Neuron (in vitro differentiated cells): ENCODE results near the gene FASTKD2.

Source experiments
- H2AFZ ChIP-seq: one replicate; pipeline ENCODE4 v1.6.1; 2013; ENCODE audit warnings: low read depth, mild to moderate bottlenecking, inconsistent platforms, low read length, moderate library complexity
- H3K27me3 ChIP-seq: one replicate; pipeline ENCODE4 v1.6.1; 2013; ENCODE audit warnings: low read length; ENCODE audit not compliant: insufficient read depth
- H3K36me3 ChIP-seq: one replicate; pipeline ENCODE4 v1.6.1; 2013; ENCODE audit warnings: low read length; ENCODE audit not compliant: insufficient read depth
- H3K4me1 ChIP-seq: one replicate; pipeline ENCODE4 v1.6.1; 2013; ENCODE audit warnings: low read length; ENCODE audit not compliant: insufficient read depth
- H3K4me3 ChIP-seq: 2 replicates; pipeline ENCODE4 v1.5.1; 2013; ENCODE audit warnings: mild to moderate bottlenecking, low read length, moderate library complexity
- H3K9me3 ChIP-seq: one replicate; pipeline ENCODE4 v1.6.1; 2013; ENCODE audit warnings: low read length

Gene FASTKD2

DNA sequence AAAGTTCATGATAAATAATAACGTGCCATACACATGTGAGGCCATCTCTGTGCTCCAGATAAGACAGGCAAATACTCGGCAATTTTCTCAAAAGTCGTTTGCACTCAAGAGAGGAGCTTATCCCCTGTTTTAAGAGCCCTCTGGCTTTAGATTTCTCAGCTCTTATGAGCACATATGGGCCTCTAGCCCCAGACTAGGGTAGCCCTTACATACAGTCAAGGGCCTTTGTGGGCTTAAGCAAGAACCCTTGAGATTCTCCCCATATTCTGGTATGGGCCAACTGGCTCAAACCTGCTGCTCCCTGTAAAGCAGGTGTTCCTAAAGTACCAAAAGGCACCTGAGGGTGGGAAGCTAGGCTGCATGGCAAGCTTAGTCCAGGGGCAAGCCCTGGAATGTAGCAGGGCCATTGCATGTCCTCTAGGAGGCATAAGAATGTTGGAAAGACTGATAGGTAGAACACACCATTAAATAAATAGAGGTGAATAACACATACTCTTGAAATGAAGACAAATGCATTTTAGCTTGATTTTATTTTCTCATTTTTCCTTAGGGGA, 66.1 kb downstream of the FASTKD2 start:
- Histone ChIP-seq H3K27me3 (no peaks in the 10 kb centered on the region), H3K36me3 (no peaks in the 10 kb centered on the region), H3K4me1 (no peaks in the 10 kb centered on the region), H3K4me3 (no peak overlapping the region), H3K9me3 (no peaks in the 10 kb centered on the region), H2AFZ (no peak overlapping the region)

DNA sequence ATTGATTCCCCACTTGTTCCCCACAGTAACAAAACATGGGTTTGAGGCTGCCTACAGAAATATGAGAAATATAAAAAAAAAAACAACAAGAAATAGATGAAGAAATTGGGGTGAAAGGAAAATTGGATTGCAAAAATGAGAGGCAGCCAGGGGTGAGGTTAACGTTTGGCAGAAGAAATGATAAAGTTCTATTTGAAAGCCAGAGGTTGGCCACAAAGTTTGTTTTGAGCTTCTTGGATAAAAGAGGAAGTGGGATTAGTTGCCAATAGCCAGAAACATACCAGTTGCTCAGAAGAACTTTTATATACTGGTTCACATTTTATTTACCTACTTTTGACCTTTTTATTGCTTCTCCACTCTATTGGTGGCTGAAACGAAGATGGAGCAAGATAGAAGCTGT, 67.5 kb downstream of the FASTKD2 start:
- Histone ChIP-seq H3K36me3 (no peaks in the 10 kb centered on the region), H3K4me1 (no peaks in the 10 kb centered on the region), H2AFZ (no peak overlapping the region), H3K27me3 (no peaks in the 10 kb centered on the region), H3K9me3 (no peaks in the 10 kb centered on the region), H3K4me3 (no peak overlapping the region)

DNA sequence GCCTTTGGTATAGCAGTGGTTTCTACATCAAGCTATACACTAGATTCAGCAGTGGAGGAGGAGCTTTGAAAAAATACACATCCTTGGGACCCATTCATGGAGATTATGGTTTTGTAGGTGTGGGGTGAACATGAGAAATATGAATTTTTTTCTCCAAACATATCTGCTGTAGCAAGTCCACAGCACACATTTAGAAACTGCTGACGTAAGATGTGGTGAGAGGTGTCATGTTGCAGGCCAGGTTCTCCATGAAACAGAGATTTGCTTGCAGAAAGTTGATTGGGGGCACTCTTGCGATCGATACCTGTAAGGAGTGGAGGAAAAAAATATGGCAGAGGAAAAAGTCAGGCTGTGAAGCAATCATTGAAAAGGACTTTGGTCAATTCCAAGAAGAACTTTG, 67.9 kb downstream of the FASTKD2 start:
- H2AFZ ChIP-seq: no peak overlapping the region
- no peak overlapping the region for H3K4me3 ChIP-seq
- H3K36me3 ChIP-seq: no peaks in the 10 kb centered on the region
- no peaks in the 10 kb centered on the region for H3K9me3 ChIP-seq
- no peaks in the 10 kb centered on the region for H3K27me3 ChIP-seq
- no peaks in the 10 kb centered on the region for H3K4me1 ChIP-seq

DNA sequence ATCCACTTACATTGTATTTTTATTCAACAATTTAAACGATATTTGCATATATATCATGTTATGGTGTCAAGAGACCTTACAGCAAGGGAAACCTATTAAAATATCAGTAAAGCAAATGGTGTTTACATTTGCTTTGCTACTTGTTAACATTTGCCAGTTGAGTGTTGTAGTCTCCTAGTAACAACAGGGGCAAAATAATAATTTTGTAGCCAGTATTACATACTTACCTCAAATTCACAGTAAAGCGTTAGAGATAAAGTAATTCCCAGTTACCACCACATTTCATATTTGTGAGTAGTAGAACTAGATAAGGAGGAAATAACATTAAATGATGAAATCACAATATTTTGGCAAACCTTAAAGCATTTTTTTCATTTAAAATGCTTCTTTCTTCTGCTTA, 71.3 kb downstream of the FASTKD2 start:
- no peaks in the 10 kb centered on the region for H3K4me1 ChIP-seq
- no peaks in the 10 kb centered on the region for H3K36me3 ChIP-seq
- H2AFZ ChIP-seq: no peak overlapping the region
- no peaks in the 10 kb centered on the region for H3K9me3 ChIP-seq
- H3K4me3 ChIP-seq: no peak overlapping the region
- H3K27me3 ChIP-seq: no peaks in the 10 kb centered on the region

DNA sequence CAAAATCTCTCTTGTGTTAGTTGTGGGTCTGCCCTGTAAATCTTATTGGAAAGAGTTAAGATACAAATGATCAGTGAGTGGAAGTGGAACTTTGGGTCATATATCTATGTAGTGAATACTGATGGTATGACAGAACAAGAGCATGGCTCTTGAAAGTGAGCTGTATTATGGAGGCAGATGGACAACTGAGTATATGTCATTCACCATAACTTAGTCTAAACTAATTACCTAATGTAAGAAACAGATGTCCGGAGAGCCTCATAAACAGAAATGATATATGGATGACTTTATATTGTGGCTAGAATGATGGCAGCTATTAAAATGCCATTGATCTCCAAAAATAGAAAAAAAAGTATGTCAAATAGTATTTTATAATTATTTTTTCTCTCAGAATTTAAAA, 72.4 kb downstream of the FASTKD2 start:
- no peaks in the 10 kb centered on the region for H3K9me3 ChIP-seq
- H3K36me3 ChIP-seq: no peaks in the 10 kb centered on the region
- no peak overlapping the region for H2AFZ ChIP-seq
- no peaks in the 10 kb centered on the region for H3K4me1 ChIP-seq
- H3K4me3 ChIP-seq: no peak overlapping the region
- H3K27me3 ChIP-seq: no peaks in the 10 kb centered on the region

DNA sequence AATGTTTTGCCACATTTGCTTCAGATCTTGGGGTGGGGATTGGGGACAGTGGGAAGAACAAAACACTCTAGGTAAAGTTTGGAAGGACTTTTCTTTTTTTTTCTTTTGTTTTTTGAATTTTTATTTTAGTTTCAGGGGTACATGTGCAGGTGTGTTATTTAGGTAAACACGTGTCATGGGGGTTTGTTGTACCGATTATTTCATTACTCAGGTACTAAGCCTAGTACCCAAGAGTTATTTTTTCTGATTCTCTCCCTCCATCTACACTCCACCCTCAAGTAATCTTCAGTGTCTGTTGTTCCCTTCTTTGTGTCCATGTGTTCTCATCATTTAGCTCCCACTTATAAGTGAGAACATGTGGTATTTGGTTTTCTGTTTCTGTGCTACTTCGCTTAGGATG, 73.3 kb downstream of the FASTKD2 start:
- no peak overlapping the region for H2AFZ ChIP-seq
- H3K9me3 ChIP-seq: no peaks in the 10 kb centered on the region
- H3K4me1 ChIP-seq: no peaks in the 10 kb centered on the region
- no peak overlapping the region for H3K4me3 ChIP-seq
- H3K27me3 ChIP-seq: no peaks in the 10 kb centered on the region
- H3K36me3 ChIP-seq: no peaks in the 10 kb centered on the region

DNA sequence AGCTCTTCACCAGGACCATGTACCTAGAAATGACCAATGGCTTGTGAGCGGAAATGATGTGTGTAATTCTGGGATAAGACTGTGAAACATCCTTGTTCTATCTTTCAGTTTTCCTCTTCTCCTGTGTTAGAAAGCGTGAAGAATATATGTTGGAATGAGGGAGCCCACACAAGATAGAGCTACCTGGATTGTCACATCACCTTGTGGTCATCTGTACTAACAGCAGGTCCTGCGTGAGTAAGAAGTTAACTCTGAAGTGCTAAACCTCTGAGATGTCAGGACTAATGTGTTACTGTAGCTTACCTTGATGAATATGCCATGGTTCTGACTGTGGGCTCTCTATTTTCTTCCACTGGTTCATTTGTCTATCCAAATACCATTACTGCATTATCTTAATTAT, 75.6 kb downstream of the FASTKD2 start:
- H3K9me3 ChIP-seq: no peaks in the 10 kb centered on the region
- H3K4me1 ChIP-seq: no peaks in the 10 kb centered on the region
- no peak overlapping the region for H3K4me3 ChIP-seq
- no peak overlapping the region for H2AFZ ChIP-seq
- no peaks in the 10 kb centered on the region for H3K27me3 ChIP-seq
- H3K36me3 ChIP-seq: no peaks in the 10 kb centered on the region
